NCI-H226 (cell line): ENCODE measurements around the gene BRME1.
A peak's percentile ranks its signal among the peaks of the same experiment; 100 is the strongest.

ENCODE experiments used
- DNase-seq: peaks from one replicate; pipeline ENCODE4 v3.0.0-alpha.2; 2015

The BRME1 gene

GRCh38 chr19:13843104-13843921 lies 62.6 kb downstream of the BRME1 start:
- peak; percentile 84 for DNase-seq

GRCh38 chr19:13842291-13843103 lies 63.4 kb downstream of the BRME1 start:
- peak; percentile 51 for DNase-seq

- DNase-seq = no peak
These were observed 64.0 kb downstream of the BRME1 start for GRCh38 chr19:13841962-13842290.

GRCh38 chr19:13841086-13841961 lies 64.6 kb downstream of the BRME1 start:
- DNase-seq = peak; percentile 5

DNA sequence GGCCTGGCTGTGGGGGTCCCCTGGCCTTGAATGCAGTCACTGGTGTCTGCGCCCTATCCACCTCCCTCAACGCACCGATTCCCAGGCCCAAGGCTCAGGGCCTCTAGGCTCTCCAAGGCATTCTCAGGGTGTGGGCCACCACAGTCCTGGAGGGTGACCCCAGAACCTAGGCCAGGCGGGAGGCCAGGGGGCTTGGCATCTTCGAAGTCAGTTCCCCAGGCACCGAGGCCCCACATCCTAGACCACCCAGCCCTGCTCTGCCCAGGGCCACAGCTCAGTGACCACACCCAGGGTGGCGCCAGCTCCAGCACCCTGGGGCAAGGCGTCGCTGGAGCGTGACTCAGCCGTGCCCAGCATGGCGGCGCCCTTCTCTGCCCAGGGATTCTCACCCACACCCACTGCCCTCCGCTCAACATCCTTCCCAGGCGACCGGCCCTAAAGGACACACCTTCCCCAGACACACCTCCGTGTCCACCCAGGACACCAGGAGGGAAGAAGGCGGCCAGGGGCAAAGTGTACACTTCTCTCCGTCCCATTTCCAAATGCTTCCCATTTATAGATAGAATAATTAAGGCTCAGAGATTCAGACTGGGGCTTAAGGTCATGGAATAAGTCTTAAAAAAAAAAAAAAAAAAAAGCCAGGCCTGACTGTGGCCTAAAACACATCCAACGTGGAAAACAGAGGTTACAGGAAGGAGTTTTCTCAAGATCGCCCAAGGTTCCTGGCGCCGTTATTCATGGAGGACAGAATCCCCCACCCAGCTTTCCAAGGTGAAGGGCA lies 65.4 kb downstream of the BRME1 start:
- peak; percentile 69 for DNase-seq

DNA sequence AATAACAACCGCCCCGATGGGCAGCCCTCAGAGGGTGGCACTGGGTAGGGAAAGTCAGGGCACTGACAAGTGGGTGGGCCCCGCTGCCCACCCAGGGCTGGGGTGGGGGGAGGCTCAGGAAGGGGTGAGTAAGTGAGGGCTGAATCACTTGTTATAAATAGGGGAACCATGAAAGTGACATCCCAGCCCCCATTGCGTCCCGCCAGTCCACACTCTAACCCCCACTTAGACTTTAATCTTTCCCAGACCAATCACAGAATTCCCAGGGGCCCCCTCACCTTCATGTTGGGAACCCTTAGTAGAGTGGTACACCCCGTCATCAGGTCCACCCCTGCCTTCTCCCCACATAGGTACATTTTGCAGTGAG lies 66.0 kb downstream of the BRME1 start:
- no peak for DNase-seq

DNA sequence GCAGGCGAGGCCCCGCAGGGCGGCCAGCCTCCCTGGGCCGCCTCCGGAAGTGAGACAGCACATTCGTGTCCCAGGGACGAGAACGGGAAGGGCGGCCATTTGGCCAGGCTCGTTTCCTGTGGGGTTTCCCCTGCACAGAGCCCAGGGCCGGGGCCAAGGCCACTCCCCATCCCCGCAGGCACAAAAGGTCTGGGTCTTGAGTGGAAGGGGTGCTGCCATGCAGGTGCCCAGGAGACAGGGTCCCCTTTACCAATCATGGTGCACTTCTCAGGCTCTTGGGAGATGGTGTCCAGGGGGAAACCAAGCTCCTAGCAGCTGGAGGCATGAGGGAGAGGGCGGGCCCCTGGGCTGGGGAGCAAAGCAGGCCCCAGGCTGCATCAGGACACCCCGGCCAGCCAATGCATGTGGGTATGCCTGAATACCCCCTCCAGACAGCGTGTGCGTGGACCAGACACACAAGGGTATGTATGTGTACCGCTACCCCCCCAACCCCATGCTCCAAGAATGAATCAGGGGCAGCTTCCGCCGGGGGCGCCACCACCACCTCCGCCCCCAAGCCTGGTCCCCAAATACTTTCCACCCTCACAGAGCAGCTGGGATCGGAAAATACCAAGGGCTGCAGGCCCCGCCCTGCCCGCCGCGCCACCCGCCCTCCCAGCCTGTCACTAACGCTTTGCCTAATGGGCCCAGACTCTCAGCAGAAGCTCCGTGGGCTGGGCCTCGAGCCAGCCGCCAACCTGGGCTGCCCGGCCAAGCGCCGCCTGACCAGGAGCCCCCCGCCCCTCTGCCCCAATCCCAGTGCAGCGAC lies 66.6 kb downstream of the BRME1 start:
- DNase-seq = peak; percentile 80

- peak; percentile 2 for DNase-seq
These were observed 67.3 kb downstream of the BRME1 start for GRCh38 chr19:13838435-13839129.

GRCh38 chr19:13835791-13836723 lies 69.9 kb downstream of the BRME1 start:
- peak; percentile 4 for DNase-seq

- DNase-seq = peak; percentile 23
These were observed 71.5 kb downstream of the BRME1 start for GRCh38 chr19:13834244-13835069.

DNA sequence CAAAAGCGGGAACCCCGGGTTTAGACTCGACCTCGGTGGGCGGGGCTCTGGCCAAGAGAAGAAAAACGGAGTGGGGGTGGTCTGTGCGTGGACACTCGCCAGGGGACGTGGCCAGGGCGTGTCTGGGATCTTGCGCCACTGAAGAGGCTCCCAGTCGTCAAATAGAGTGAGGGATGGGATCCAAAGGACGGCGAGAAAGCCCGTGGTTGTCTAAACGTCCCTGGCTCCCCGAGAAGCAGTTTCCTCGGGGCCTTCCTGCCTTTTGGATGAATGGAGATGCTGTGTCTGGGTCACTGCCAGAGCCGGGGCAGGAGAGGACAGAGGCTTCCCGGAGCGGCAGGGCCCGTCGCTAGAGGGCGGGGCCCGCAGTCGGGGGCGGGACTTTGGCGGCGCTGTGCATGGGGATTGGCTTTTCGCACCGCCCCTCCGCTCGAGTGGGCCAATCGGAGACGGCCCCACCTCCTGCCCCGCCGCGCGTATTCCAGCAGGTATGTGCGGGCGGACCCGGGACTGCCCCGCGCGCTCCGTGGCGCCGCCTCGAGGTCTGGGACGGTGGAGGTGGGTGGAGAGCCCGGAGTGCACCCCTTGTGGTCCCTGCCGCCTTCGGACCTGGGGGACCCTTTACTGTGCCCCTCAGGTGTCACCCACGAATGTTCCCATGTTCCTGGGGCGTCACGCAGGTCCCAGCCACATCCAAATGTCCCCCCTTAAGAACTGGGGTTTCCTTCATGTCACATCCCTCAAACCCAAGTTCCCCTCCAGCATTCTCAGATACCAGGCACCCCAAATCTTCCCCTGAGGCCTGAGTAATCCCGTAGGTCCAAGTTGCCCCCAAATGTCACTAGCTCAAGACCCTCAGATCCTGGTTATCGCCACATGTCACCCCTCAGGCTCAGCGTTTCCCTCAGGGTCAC lies 72.3 kb downstream of the BRME1 start:
- DNase-seq = peak; percentile 78
